Activated CD8-positive, alpha-beta memory T cell treated with anti-CD3 and anti-CD28 coated beads for 4 hours (primary cell): ENCODE results near the gene MPHOSPH9.

Experiments used
- DNase-seq, 2 donors: peaks; one replicate each; pipeline ENCODE4 v3.0.0-alpha.2; 2020; ENCODE audit warnings: low read depth in 2 of 2

The MPHOSPH9 gene

GRCh38 chr12:123232807-123233504 is at the start of gene MPHOSPH9, which contains the start of gene MTRFR:
TSS of gene MPHOSPH9 (minus strand) at chr12:123233141. CDS start at chr12:123230364, 2,777 bp downstream.
TSS of gene MTRFR (plus strand) at chr12:123233436. CDS start at chr12:123253675, 20,239 bp downstream.
- DNase-seq, result peak; percentile 95 to 99

DNA sequence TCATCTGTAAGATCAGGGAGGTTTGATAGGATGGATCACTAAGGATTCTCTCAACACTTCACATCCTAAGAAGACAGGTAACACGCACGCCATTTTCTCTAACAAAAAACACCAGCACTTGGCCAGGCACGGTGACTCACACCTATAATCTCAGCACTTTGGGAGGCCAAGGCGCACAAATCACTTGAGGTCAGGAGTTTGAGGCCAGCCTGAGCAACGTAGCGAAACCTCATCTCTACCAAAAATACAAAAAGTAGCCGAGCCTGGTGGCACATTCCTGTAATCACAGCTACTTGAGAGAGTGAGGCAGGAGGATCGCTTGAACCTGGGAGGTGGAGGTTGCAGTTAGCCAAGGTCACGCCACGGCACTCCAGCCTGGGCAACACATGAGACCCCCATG is 49.2 kb upstream of the MPHOSPH9 start:
- DNase-seq, result no peak

DNA sequence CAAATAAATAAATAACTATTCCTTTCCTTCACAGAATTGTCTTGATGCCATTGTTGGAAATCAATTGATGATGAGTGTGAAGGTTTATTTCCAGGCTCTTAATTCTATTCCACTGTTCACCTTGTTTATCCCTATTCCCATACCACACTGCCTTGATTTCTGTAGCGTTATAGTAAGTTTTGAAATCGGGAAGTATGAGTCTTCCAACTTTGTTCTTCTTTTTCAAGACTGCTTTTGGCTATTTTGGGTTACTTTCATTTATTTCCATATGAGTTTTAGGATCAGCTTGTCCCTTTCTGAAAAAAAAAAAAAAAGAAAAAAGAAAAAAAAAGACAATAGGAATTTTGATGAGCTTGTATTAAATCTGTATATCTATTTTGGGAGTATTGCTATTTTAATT is 48.0 kb upstream of the MPHOSPH9 start:
- DNase-seq, result no peak

GRCh38 chr12:123278101-123278627 is 45.2 kb upstream of the MPHOSPH9 start:
- DNase-seq, result no peak

DNA sequence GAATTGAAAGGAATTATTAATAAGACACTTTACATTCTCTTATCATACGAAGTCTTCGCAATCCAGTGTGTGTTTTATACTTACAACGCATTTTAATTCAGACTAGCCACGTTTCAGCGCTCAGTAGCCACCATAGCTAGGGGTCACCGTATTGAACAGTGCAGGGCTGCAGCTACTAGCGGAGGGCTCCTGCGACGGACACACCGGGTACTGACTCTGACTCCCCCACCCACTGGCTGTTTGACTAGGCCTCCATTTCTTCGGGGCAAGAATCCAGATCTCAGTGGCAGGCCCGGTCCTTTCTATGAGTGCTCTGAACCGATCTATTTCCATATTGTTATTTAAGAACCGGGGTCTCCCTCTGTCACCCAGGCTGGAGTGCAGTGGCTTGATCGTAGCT is 40.2 kb upstream of the MPHOSPH9 start:
- no peak for DNase-seq

DNA sequence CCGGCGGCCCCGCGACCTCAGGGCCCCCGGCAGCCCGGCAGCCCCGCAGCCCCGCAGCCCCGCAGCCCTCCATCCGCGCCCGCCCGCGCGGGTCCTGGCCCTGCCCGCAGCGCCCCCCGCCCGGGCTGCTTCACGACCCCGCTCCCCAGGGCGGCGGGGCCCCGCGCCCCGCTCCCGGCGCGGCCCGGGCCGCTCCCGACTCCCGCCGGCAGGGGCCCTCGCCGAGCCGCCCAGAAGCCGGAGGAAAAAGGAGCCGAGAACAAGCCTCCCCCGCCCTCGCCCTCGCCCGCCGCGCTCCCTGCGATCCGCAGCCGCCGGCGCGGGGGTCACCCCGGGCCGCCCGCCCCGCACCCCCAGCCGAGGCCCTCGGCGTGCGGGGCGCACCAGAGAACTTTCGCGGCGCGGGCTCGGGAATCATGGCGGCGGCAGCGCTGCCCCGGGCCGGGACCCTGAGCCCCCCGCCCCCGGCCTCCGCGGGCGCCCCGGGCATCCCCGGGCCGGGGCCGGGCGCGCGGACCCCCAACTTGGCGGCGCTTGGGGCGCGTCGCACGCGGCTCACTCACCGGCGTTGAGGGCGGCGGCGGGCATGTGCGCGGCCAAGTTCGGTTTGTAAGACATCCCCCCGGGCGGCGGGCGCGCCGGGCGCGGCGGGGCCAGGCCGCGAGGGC is 38.2 kb upstream of the MPHOSPH9 start:
- peak; percentile 42 to 43 for DNase-seq

DNA sequence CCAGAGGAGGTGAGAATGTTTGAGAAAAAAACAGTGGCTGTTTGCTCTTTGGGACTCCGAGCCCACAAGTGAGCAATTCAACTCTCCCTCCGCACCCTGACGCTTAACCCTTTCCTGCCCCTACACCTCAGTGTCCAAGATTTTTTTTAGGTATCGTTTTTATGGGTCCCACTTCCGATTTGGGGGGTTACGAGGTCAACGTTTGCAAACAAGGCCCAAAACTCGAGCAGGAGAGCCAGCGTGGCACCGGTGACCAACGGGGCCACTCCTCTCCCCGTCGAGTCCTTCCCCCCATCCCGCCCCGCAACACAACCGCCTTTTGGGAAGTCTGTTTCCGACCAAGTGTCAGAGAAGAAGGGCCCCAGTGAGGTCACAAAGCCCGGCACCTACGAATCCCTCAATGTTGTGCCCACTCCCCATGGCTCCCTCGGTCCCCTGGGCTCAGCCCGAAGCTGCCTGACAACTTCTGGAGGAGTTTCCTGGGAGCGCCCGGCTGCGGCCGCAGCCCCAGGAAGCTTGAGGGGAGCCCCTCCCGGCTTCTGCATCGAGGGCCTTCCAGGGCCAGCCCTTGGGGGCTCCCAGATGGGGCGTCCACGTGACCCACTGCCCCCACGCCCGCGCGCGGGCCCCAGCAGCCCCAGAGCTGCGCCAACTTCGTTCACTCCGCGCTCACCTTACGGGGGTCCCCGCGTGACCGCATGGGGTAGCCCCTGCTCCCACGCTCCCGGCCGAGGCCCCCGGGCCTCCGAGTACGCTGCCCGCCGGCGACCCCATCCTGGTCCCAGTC is 37.5 kb upstream of the MPHOSPH9 start:
- DNase-seq, result no peak

DNA sequence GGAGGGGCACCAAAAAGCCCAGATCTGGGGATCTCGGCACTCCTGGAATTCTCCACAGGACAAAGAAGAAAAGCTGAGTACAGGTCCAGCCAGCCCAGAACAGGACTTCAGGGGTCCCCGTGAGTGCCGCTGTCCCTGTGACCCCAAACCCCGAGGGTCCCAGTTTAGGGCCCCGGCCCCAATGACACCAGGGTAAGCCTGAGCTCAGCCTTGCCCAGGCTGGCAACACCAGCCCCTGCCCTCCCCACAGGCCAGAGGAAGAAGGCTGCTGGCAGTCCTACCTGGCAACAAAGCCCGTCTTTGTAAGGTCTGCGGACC is 36.9 kb upstream of the MPHOSPH9 start:
- DNase-seq, result no peak

- DNase-seq, result no peak
Measured at GRCh38 chr12:123269395-123269892, 36.5 kb upstream of the MPHOSPH9 start.

DNA sequence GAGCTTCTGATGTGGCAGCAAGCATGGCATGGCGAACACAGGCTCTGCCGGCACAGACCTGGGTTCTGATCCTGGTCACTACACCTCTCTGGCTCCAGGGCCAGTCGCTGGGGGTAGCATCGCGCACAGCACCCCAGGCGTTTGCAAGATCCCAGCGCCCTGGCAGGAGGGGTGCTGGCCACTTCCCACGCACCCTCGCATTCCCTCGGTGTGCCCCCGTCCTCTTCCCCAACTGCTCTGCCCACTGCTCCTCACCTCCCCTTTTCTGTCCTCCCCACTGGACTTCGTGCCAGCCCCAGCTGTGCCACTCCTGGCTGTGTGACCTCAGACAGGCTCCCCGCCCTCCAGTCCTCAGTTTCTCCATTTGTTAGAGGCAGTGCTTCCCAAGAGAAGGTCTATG is 35.9 kb upstream of the MPHOSPH9 start:
- DNase-seq, result no peak

DNA sequence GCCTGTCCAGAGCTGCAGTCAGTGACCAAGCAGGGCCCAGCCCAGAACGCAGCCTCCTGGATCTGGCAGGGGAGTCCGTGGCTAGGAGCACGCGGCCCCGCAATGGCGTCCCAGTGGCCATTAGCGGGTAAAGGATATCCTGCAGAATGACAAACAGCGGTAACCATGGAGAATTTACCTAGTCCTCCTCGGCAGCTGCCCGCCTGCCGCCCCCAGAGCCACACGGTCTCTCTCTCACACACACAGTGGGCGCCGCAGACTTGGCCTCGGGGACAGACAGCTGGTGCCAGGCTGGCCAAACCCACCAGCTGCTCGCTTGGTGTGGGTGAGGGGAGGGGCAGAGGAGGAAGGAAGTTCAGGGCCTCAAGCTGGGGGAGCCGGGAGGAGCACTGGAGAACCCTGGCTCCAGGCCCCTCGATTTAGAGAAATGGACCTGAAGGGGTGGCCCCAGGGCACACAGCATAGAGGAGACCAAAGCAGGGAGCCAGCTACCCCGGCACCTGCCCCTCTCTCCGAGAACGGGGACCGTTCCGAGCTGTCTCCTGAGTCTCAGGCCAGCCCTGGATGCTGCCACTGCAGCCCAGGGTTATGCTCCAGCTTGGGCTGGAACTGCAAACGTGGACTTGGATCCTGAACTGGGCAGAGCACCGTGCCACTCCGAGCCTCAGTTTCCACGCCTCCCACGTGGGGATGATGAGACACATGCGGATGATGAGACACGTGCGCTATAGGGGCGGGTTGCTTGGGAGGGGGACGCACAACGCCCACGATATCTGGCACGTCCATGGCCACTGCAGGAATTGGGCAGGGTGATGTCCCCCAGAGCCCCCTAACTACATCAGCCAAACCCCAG is 35.3 kb upstream of the MPHOSPH9 start:
- DNase-seq, result no peak

GRCh38 chr12:123267335-123267920 is 34.5 kb upstream of the MPHOSPH9 start:
- no peak for DNase-seq

DNA sequence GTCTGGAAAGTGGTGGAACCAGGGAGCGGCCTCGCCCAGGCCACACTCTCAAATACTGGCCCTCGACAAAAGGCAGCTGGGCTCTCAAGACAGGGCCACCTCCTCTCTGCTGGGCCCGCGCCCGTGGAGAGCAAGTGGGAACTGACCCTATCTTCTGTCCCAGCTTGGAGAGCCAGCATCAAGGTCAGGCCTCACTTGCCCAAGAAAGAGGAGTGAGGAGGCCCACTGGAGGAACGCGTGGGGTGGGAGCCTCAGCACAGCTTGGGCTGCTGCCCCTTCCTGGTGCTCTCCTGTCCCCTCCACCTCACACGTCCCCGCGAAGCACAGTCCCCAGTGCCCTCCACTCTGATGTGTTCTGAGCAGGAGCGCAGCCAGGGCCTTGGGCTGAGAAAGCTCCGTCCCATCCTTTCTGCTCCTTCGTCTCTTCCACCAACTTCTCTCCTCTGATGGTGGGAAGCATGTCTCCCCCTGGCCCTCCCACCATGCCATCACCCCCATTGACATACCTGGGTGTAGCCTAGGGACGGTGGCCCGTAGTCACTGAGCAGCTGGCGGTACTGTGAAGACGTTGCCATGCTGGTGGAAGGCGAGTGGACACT is 33.8 kb upstream of the MPHOSPH9 start:
- DNase-seq, result no peak

- DNase-seq, result no peak
Measured at GRCh38 chr12:123265851-123266678, 33.1 kb upstream of the MPHOSPH9 start.

- no peak for DNase-seq
Measured at GRCh38 chr12:123264642-123265041, 31.7 kb upstream of the MPHOSPH9 start.

DNA sequence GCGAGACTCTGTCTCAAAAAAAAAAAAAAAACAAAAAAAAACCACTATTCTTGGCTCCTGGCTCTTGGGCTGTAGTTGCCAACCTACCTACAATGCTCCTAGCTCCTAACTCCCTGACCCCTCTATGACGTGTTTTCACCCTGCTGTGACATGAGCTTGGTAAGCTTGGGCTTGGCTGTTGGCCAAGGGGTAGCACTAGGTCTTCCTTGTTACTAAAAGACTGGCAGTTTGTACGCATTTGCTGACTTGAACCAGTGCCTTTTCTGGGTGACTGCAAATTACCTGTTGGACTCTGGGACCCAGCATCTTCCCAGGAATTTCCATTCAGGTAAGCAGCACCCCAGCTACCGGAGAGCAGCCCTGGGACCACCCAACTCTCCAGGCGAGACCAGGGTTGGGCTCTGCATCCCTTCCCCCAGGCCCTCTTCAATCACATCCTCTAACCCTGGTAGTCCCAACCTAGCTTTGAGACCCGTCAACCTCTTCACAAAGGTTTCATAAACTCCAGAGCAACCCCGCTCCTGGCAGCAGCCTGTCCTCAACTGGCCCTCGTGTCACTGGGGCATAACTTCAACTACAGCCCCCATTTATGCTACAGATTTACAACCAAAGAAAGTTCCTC is 30.4 kb upstream of the MPHOSPH9 start:
- DNase-seq, result no peak

GRCh38 chr12:123261196-123261595 is 28.3 kb upstream of the MPHOSPH9 start:
- DNase-seq, result no peak

DNA sequence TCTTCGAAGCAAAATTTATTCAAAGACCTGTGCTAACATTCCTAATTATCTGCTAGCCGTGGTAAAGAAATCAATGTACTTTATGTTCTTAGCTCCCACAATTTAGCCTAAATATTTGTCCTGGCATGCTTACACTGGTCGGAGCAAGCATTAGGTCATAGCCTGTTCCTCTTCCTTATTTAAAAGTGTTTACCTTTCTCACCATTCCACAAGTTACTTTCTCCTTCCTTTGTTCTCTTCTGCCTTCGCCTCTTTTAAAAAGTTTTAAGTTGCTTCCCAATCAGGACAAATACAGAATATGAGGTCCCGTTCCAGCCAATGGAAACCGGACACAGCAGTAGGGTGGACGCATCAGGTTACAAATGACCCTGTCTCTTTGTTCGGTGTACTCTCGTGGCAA is 27.1 kb upstream of the MPHOSPH9 start:
- no peak for DNase-seq

DNA sequence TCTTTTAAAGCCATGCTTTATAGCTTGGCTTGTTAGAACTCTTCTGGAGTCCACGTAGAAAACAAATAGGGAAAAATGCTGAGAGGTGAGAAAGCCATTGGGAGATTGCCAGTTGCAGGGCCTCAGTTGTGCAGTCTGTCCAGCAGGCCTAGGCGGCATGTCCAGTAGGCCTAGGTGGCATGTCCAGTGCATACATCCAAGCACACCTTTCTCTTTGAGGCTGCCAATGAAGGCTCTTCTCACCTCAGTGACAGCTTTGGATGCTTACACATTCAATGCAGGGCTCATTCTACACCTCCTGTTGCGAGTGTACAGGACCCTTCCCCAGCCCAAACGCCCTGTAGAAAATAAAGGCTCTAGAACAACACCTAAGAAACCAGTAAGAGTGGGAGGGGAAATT is 25.7 kb upstream of the MPHOSPH9 start:
- no peak for DNase-seq
